ENCODE data around the gene SDC4.

SDC4 gene

DNA sequence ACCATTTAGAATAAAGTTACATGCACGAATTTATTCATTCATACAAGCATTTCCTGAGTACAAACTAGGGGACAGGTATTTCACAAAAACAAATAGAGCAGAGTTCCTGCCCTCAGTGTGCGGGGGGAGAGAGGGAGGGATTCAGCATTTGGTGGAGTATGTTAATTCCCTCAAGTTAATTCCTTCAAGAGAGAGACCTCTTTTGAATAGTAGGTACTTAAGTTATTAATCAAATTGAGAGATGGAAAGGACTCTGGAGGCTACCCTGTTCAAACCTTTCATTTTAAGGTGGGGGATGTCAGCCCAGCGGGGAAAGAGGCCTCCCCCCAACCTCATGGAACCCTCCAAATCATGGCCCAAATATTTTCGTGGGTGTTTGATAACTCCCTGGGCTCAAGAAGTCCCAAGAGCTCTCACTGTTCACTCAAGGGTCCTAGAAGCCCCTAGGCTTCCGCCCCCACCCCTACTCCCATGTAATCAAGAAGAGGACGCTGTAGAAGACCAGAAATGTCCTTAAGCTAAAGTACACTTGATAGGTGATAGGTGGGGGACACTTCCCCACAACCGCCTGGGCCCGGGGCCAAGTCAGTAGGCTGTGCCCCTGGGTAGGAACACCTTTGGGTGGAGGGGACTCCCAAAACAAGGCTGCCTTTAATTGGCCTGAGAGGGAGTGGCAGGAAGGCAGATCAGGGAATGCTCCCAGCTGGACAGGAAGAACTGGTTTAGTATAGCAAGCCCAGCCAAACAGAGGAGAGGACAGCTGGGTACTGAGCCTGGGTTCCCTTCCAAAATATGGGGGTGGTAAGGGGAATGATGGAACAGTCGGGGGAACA, 2.9 kb downstream of the SDC4 start:
- H3K4me3 Mint-ChIP-seq = no peak overlapping the region
- H3K27ac Mint-ChIP-seq = no peak overlapping the region
- H3K4me1 Mint-ChIP-seq (ENCODE audit: low read depth in 2 of 2) = peaks cover 8 to 17% of the 10 kb centered on the region in 2 donors
- ATAC-seq (replicated peaks) (no peak), DNase-seq (no peak)
- H3K9me3 Mint-ChIP-seq = no peaks in the 10 kb centered on the region
- H3K36me3 Mint-ChIP-seq (ENCODE audit: insufficient read depth) = no peaks in the 10 kb centered on the region
- H3K27me3 Mint-ChIP-seq = no peaks in the 10 kb centered on the region

DNA sequence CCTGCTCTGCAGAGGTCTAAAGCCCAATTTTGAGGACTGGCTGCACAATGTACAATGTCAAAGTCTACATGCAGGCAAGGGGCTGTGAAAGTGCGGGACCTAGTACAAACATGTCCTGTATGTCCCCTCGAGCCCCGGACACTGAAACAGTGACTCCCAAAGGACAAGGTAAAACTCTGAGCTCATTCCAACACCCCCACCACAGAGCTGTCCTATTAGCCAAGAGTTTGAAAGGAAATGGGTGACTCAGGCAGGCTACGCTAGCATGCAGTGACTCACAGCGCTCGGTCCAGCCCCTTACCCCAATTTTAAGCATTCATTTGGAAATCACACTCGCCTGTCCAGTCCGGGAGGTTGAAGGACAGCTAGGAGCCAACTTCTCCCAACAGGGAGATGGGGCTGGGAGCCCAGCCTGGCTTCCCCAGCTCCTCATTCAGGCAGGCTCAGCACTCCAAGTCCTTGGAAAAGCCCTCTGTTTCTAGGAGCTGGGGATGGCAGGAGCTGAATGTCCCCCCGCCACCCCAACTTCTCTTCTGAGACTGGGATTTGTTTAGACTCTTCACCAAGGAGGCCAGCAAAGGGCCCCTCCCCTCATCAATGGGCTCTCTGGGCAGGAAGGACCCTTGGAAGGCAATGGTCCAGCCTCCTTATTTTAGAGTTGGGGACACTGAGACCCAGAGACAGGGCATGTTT, 3.9 kb downstream of the SDC4 start:
- Mint-ChIP-seq H3K4me3 (no peak overlapping the region), H3K36me3 (ENCODE audit: insufficient read depth) (no peaks in the 10 kb centered on the region), H3K27me3 (no peaks in the 10 kb centered on the region), H3K9me3 (no peaks in the 10 kb centered on the region), H3K4me1 (ENCODE audit: low read depth in 2 of 2) (peaks cover 8 to 17% of the 10 kb centered on the region in 2 donors), H3K27ac (peak overlapping the region in 1 of 2 donors; percentile 29)
- ATAC-seq (replicated peaks) = no peak
- DNase-seq = no peak

DNA sequence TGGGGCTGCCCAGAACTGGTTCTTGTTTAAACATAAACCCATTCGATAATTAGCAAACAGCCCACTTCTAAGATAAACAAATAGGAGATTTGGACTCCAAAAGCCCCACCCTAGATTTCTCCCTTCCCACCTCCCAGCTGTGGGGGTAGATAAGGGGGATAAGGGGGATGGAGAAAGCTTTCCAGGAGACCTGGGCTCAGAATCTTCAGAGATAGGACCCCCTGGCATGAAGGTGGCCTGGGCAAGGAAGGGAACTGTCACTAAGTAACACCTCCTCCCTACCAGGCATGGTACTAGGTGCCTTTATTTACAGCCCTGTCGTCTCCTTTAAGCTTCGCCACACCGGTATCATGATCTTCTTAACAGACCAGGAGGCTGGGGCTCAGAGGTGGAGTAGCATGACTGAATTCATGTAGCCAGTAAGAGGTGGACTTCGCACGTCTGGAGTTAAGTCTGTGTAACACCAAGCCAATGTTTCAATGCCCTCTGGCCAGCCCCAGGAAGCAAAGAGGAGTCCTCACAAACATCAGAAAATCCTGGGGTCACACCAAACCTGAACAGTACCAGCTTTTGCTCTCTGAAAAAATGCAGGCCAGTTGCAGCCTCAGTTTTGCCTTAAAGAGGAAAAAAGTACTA, 4.6 kb downstream of the SDC4 start:
- no peak overlapping the region for H3K4me3 Mint-ChIP-seq
- H3K27me3 Mint-ChIP-seq = no peaks in the 10 kb centered on the region
- H3K27ac Mint-ChIP-seq = peak overlapping the region in 1 of 2 donors; percentile 29
- no peaks in the 10 kb centered on the region for H3K9me3 Mint-ChIP-seq
- peaks cover 8 to 17% of the 10 kb centered on the region in 2 donors for H3K4me1 Mint-ChIP-seq (ENCODE audit: low read depth in 2 of 2)
- H3K36me3 Mint-ChIP-seq (ENCODE audit: insufficient read depth) = no peaks in the 10 kb centered on the region
- DNase-seq = no peak
- ATAC-seq (replicated peaks) = no peak

DNA sequence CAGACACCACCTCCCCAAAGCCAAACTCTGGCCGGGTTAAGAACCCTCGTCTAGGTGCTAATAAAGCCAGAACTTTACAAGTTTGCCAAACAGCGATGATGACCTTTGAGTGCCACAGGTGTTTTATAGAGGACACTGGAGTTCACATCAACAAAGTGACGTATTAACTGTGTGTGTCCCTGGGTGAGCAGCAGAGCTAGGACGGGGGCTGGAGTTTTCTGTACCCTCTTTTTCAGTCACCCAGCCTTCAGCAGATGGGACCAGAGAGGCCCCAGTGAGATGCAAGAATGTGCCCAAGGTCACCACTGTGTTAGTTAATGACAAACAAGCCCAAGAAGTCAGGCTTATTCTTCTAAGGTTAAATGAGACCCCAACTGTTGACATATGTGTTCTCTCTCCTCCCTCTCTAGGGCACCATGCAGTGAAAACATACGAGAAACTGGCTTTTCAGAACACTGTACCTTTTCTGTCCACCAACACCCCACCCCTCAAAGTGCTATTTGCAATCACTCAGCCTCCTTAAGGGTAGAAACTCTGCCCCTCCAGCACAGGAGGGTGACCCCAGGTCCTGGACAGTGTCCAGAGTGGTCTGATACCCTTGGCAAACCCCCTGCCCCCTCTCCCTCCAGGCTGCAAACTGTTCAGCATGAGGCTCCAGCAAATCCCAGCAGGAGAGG, 5.2 kb downstream of the SDC4 start:
- no peaks in the 10 kb centered on the region for H3K9me3 Mint-ChIP-seq
- no peak overlapping the region for H3K4me3 Mint-ChIP-seq
- no peaks in the 10 kb centered on the region for H3K36me3 Mint-ChIP-seq (ENCODE audit: insufficient read depth)
- no peak overlapping the region for H3K27ac Mint-ChIP-seq
- no peaks in the 10 kb centered on the region for H3K27me3 Mint-ChIP-seq
- DNase-seq (no peak), ATAC-seq (replicated peaks) (no peak)
- H3K4me1 Mint-ChIP-seq (ENCODE audit: low read depth in 2 of 2) = peaks cover 4 to 15% of the 10 kb centered on the region in 2 donors

DNA sequence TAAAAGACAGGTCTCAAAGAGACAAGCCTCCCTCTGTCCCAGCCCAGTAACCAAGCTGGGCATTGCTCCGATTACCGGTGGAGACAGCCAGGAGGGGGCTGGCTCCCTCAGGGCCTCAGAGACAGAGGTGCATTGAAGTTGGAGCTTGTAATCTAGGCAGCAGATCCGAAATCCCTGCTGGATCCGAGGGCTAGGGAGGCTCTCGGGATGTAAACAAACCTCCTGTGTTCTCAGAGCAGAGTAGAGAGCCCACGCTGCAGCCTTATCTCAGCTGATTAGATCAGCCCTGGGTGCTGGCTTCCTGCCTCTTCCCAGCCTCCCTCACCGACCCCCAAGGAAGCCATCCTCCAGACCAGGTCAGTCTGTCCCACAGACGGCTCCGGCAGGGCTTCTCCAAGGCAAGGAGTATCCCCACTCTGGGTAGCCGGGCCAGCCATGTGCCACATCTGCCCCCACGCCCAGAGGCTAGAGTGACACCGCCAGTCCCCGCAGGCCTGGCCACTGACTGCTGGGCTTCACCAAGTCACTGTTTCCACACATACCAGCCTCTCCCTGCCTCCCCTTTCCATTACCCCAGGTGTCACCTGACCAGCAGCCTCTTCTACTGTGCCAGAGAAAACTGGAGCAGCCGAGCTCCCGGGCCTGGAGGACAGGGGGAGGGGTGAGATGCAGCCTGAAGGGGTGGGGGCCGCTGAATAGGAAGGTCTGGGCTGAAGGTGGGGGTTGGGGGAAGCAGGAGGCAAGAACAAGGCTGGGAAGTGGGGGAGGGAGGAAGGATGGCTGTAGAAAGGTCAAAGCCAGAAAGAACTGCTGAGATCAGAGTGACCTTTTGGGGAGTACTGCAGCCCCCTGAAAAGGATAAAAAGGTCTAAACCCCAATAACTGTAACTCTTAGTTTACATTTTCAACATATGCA, 6.0 kb downstream of the SDC4 start:
- no peaks in the 10 kb centered on the region for H3K27me3 Mint-ChIP-seq
- no peaks in the 10 kb centered on the region for H3K36me3 Mint-ChIP-seq (ENCODE audit: insufficient read depth)
- H3K9me3 Mint-ChIP-seq = no peaks in the 10 kb centered on the region
- H3K4me3 Mint-ChIP-seq = no peak overlapping the region
- no peak for DNase-seq
- H3K4me1 Mint-ChIP-seq (ENCODE audit: low read depth in 2 of 2) = peaks cover 0 to 9% of the 10 kb centered on the region in 2 donors
- no peak for ATAC-seq (replicated peaks)
- no peak overlapping the region for H3K27ac Mint-ChIP-seq

DNA sequence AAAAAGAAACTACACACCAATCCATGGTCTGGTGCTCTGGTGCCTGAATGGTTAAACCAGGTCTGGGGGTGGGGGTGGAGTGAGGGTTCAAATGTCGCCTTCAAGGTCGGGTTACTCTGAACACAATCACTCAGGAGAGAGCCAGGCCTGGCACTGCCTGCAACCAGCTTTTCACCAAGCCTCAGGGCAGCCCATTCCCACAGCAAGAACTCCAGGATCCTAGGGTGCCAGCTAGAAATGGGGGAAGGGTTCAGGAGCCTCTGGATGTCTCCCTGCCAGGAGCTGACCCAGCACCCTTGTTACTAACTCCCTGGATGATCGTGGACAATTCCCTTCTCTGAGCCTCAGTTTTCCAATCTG, 6.7 kb downstream of the SDC4 start:
- Mint-ChIP-seq H3K4me1 (ENCODE audit: low read depth in 2 of 2) (peaks cover 0 to 5% of the 10 kb centered on the region in 2 donors), H3K36me3 (ENCODE audit: insufficient read depth) (no peaks in the 10 kb centered on the region), H3K27ac (no peak overlapping the region), H3K9me3 (no peaks in the 10 kb centered on the region), H3K4me3 (no peak overlapping the region), H3K27me3 (no peaks in the 10 kb centered on the region)
- ATAC-seq (replicated peaks) (no peak), DNase-seq (no peak)

DNA sequence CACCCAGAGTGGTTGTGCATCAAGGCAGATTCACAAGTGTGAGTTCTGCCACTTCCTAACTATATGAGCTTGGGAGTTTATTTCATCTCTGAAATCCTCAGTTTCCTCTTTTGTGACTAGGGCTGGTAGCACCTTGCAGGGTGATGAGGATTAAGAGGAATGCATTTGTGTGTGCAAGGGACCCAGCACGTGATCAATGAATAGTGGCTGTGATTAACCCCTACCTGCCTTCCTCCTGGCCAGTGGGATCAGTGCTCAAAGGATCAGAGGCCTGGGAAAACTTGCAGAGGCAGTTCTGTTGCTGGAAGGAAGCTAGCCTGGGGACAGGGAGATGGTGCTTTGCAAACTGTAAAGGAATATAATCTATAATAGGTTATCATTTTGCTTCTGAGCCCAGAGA, 7.3 kb downstream of the SDC4 start:
- Mint-ChIP-seq H3K27ac (peak overlapping the region in 1 of 2 donors; percentile 44), H3K27me3 (no peaks in the 10 kb centered on the region), H3K9me3 (no peaks in the 10 kb centered on the region), H3K4me3 (no peak overlapping the region), H3K36me3 (ENCODE audit: insufficient read depth) (no peaks in the 10 kb centered on the region), H3K4me1 (ENCODE audit: low read depth in 2 of 2) (peaks cover 0 to 3% of the 10 kb centered on the region in 2 donors)
- ATAC-seq (replicated peaks) (no peak), DNase-seq (no peak)

DNA sequence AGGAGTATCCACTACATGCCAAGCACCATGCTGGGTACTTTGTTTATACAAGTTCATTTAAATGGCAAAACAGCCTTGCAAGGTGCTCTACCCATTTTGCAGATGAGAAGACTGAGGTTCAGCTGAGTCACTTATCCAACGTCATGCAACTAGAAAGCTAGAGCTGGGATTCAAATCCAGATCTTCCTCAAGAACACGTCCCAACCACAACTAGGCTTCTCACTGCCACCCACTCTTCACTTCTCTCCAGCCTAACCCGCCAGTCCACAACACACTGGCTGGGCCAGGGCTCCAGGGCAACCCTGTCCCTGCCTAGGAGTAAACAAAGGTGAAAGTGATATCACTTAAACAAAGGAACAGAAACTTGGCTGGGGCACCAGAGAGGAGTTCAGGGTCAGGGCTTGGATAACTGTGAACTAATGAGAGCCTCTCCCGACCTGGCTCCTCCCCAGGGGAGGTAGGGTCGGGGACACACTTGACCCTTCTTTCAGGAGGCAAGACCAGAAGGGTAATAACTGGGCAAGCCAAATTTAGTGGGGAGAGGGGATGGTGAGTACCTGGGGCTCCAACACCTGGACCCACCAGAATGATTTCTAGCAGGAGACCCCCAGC, 7.9 kb downstream of the SDC4 start:
- Mint-ChIP-seq H3K36me3 (ENCODE audit: insufficient read depth) (no peaks in the 10 kb centered on the region), H3K27me3 (no peaks in the 10 kb centered on the region), H3K27ac (peak overlapping the region in 1 of 2 donors; percentile 44), H3K9me3 (no peaks in the 10 kb centered on the region), H3K4me3 (no peak overlapping the region), H3K4me1 (ENCODE audit: low read depth in 2 of 2) (no peaks in the 10 kb centered on the region)
- DNase-seq (no peak), ATAC-seq (replicated peaks) (no peak)

DNA sequence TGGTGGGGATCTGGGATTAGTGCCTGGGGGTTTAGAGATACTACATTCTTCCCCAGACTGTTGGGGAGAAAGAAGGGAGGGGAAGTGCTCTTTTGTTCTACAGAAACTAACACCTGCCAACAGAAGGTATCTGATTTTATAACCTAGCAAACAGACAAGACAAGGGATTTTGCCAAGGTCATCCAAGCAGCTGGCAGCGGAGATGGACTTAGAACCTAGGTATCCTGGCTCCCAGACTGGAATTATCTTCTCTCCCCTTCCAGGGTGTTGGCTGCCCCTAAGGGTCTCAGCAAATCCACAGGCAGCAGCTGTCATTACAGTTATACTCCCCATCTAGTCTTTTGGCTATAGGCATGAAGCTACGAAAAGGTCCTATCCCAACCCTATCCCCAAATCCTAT, 8.4 kb downstream of the SDC4 start:
- no peaks in the 10 kb centered on the region for H3K27me3 Mint-ChIP-seq
- DNase-seq (no peak), ATAC-seq (replicated peaks) (no peak)
- no peaks in the 10 kb centered on the region for H3K36me3 Mint-ChIP-seq (ENCODE audit: insufficient read depth)
- H3K4me1 Mint-ChIP-seq (ENCODE audit: low read depth in 2 of 2) = no peaks in the 10 kb centered on the region
- H3K27ac Mint-ChIP-seq = no peak overlapping the region
- H3K9me3 Mint-ChIP-seq = no peaks in the 10 kb centered on the region
- no peak overlapping the region for H3K4me3 Mint-ChIP-seq

DNA sequence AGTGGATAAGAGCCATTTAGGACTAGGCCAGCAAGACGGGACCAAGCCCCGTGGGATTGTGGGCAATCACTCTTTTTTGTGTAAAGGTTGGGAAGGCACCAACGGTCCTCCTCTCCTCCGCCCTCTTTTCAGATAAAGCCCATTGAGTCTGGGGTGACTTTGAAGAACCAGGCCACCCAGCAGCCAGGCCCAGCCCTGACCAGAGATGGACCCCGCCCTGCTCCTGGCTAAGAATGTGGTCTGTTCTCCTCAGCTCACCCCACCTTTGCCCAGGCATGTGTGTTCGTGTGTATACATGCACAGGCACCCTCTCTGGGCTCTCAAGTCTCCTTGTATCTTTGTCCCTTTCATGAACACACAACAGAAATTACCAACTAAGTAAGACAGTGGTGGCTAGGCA, 9.1 kb downstream of the SDC4 start:
- Mint-ChIP-seq H3K9me3 (no peaks in the 10 kb centered on the region), H3K27me3 (no peaks in the 10 kb centered on the region), H3K4me1 (ENCODE audit: low read depth in 2 of 2) (no peaks in the 10 kb centered on the region), H3K36me3 (ENCODE audit: insufficient read depth) (peaks cover under 1% of the 10 kb centered on the region), H3K27ac (no peak overlapping the region), H3K4me3 (no peak overlapping the region)
- no peak for ATAC-seq (replicated peaks)
- DNase-seq = no peak

DNA sequence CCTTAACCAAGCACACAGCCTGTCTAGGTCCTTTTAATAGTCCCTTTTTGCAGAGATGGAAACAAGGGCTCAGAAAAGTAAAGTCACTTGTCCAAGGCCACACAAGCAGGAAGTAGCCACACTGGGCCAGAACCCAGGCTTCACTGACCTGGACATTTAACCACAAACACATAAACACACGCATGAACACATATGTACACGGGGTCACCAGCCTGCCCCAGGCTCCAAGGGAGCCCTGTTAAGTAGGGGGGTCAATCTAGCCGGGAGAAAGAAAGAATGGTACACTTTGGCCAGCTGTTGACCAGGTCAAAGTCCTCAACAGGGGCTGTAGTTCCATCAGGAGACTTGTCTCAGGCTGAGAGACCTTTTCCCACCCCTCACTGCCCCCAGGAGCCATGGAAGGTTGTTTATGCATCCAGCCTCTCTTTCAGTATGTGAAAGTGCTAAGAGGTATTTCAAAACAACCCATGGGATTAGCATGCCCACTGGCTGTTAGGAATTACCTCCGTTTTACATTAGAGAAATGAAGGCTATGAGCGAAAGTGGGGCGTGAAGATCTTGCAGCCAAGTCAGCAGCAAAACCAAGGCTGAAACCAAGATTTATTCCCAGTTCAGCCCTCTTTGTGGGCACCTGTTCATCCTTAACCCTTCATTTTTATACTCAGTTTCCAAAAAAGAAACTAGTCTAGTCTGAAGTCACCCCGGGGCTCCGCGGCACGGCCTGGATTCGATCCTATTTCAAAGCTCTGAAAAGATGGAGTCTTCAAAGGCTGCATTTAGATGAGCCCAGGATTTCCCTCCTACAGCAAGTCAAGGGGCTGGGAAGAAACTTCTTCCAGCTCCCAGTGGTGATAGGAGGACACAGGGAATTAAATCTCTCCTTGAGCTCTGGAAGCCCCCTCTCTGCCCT, 9.8 kb downstream of the SDC4 start:
- Mint-ChIP-seq H3K9me3 (no peaks in the 10 kb centered on the region), H3K27ac (no peak overlapping the region), H3K36me3 (ENCODE audit: insufficient read depth) (peaks cover 3% of the 10 kb centered on the region), H3K27me3 (no peaks in the 10 kb centered on the region), H3K4me1 (ENCODE audit: low read depth in 2 of 2) (no peaks in the 10 kb centered on the region), H3K4me3 (no peak overlapping the region)
- DNase-seq (no peak), ATAC-seq (replicated peaks) (no peak)

Data from effector memory CD8-positive, alpha-beta T cell (primary cell).